ENCODE results near the gene ADGRG6. TPM values are rescaled to one million over a fixed set of nuclear protein-coding genes. Genes with fewer than 3 reads are reported as not detected.

The ADGRG6 gene
- total RNA-seq, 2 donors from 2014 or later, result 17.0 to 17.9 TPM

DNA sequence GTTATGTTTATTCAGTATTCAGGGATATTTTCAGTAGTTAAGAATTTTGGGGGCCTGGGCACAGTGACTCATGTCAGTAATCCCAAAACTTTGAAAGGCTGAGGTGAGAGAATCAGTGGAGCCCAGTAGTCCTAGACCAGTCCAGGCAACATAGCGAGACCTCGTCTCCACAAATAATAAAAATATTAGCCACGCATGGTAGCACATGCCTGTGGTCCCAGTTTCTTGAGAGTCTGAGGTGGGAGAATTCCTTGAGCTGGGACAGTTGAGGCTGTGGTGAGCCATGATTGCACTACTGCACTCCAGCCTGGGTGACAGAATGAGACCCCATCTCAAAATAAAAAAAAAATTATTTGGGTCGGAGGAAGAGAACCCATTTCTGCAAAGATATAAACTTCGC lies 20.3 kb downstream of the ADGRG6 start:
- no peaks in the 10 kb centered on the region for H3K36me3 ChIP-seq
- H3K9me3 ChIP-seq, result no peaks in the 10 kb centered on the region
- no peak for DNase-seq
- TF ChIP-seq, protein P1, sequence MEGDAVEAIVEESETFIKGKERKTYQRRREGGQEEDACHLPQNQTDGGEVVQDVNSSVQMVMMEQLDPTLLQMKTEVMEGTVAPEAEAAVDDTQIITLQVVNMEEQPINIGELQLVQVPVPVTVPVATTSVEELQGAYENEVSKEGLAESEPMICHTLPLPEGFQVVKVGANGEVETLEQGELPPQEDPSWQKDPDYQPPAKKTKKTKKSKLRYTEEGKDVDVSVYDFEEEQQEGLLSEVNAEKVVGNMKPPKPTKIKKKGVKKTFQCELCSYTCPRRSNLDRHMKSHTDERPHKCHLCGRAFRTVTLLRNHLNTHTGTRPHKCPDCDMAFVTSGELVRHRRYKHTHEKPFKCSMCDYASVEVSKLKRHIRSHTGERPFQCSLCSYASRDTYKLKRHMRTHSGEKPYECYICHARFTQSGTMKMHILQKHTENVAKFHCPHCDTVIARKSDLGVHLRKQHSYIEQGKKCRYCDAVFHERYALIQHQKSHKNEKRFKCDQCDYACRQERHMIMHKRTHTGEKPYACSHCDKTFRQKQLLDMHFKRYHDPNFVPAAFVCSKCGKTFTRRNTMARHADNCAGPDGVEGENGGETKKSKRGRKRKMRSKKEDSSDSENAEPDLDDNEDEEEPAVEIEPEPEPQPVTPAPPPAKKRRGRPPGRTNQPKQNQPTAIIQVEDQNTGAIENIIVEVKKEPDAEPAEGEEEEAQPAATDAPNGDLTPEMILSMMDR (IDR thresholded peaks at IDR 0.05), result no peak
- no peak overlapping the region for H3K9ac ChIP-seq (ENCODE audit: low read depth in 2 of 2, low read length in 2 of 2)
- no peaks in the 10 kb centered on the region for H3K27me3 ChIP-seq
- no peak overlapping the region for H3K4me3 ChIP-seq
- H3K27ac ChIP-seq, result no peak overlapping the region
- H3K4me1 ChIP-seq, result peaks cover 5% of the 10 kb centered on the region
- intact Hi-C loops (cut with DNase I), result no loop called here

DNA sequence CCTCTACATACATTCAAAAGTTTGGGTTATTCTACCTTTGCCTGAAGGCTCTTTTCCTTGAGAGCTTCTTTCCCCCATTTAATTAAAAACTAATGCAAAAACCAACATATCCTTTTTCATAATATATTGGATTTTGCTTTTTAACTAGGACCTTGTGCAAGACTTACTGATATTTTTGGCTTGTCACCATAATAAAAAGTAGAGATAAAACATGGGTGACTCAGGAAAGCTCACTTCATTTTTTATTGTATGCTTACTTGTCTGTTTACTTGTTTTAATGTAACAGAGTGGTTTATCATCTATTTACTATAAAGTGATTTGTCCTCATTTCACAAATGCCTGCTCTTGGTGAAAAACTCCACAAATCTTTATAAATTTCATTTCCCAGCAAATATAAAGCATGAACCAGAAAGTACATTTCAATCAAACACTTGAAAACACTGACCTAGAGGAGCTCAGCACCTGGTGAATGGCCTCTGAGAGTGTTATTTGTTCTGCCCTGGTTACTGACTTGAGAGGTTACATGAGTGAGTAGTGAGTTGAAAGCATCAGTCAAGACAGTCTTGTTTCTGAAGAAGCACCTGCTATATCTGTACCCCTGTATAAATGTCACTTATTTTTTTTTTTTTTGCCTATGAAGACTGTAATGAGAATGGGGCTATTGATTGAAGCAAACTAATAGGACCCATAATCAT lies 20.8 kb downstream of the ADGRG6 start:
- no peaks in the 10 kb centered on the region for H3K36me3 ChIP-seq
- no peak overlapping the region for H3K9ac ChIP-seq (ENCODE audit: low read depth in 2 of 2, low read length in 2 of 2)
- no peaks in the 10 kb centered on the region for H3K9me3 ChIP-seq
- DNase-seq, result no peak
- intact Hi-C loops (cut with DNase I), result no loop called here
- H3K27me3 ChIP-seq, result no peaks in the 10 kb centered on the region
- H3K27ac ChIP-seq, result peak overlapping the region; percentile 20
- TF ChIP-seq, protein P1 (IDR thresholded peaks at IDR 0.05), result no peak
- H3K4me1 ChIP-seq, result peaks cover 5% of the 10 kb centered on the region
- H3K4me3 ChIP-seq, result no peak overlapping the region

DNA sequence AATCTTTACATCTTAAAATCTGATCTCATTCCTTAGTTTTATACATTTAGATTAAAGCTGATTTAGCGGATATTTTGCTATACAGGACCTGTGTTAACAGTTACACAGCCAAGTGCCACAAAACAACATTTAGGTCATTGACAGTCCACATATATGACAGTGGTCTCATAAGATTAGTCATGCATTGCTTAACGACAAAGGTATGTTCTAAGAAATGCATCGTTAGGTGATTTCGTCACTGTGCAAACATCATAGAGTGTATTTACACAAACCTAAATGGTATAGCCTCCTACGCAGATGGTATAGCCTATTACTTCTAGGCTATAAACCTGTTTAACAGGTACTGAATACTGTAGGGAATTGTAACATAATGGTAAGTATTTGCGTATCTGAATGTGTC lies 21.6 kb downstream of the ADGRG6 start:
- peak; percentile 32 for DNase-seq
- Histone ChIP-seq H3K27ac (peak overlapping the region; percentile 20), H3K36me3 (no peaks in the 10 kb centered on the region), H3K27me3 (no peaks in the 10 kb centered on the region), H3K9ac (ENCODE audit: low read depth in 2 of 2, low read length in 2 of 2) (no peak overlapping the region), H3K4me3 (no peak overlapping the region), H3K4me1 (peaks cover 5% of the 10 kb centered on the region), H3K9me3 (no peaks in the 10 kb centered on the region)
- TF ChIP-seq, protein P1 (IDR thresholded peaks at IDR 0.05), result no peak
- intact Hi-C loops (cut with DNase I), result no loop called here

DNA sequence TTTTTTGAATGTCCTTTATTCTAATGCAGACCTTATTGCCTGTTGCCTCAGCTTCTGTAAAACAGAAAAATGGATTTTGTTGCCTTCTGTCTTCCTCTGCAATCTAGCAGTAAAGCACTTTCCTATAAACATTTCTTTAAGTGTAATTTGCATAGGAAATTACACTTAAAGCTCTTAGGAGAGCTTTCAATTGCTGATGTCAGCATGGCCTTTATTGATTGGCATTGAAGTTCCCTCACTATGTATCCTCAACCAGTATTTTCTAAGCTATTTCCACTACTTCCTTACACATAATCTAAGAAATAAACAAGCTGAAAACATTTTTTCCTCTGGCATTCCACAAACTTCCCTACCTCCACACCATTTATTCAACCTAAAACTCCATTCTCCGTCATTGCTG lies 22.3 kb downstream of the ADGRG6 start:
- Histone ChIP-seq H3K27ac (peak overlapping the region; percentile 39), H3K27me3 (no peaks in the 10 kb centered on the region), H3K4me3 (no peak overlapping the region), H3K36me3 (no peaks in the 10 kb centered on the region), H3K9ac (ENCODE audit: low read depth in 2 of 2, low read length in 2 of 2) (no peak overlapping the region), H3K9me3 (no peaks in the 10 kb centered on the region), H3K4me1 (peaks cover 5% of the 10 kb centered on the region)
- intact Hi-C loops (cut with DNase I), result no loop called here
- no peak for DNase-seq
- TF ChIP-seq, protein P1 (IDR thresholded peaks at IDR 0.05), result no peak

DNA sequence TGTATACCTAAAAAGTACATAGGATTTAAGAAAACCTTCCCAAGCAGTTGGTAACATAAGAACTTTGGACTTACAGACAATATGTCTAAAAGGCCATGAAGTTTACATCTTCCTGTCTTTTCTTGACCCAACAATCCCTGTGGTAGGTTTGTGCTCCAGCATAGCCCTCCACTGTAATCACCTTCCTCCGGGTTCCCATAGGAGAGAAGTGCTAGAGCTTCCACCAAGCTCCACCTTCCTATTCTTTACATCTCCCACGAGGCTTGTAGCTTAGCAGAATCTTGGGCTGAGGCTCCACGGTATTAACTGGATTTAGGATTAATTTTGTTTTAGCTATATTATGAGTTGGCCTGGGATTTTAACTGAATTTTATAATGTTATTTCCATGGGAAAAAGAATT lies 23.3 kb downstream of the ADGRG6 start:
- DNase-seq, result no peak
- Histone ChIP-seq H3K27ac (no peak overlapping the region), H3K36me3 (no peaks in the 10 kb centered on the region), H3K9me3 (no peaks in the 10 kb centered on the region), H3K9ac (ENCODE audit: low read depth in 2 of 2, low read length in 2 of 2) (no peak overlapping the region), H3K27me3 (no peaks in the 10 kb centered on the region), H3K4me3 (no peak overlapping the region), H3K4me1 (peaks cover 5% of the 10 kb centered on the region)
- TF ChIP-seq, protein P1 (IDR thresholded peaks at IDR 0.05), result no peak
- intact Hi-C loops (cut with DNase I), result no loop called here

All from colonic mucosa (tissue), 4 donors.